Lower leg skin (tissue), 4 donors: ENCODE data around the gene ZNF76. TPM values are rescaled to one million over a fixed set of nuclear protein-coding genes. Genes with fewer than 3 reads are reported as not detected.

Experiments
- DNase-seq, 2 donors: peaks; one replicate each; pipeline ENCODE4 v3.0.0-alpha.2; 2019; ENCODE audit warnings: low spot score in 2 of 2
- H3K4me3 ChIP-seq: fragments of 200-600 bp; sonication (generic); 2 replicates; pipeline ENCODE4 v1.5.1; 2017; ENCODE audit warnings: mild to moderate bottlenecking, low read depth; ENCODE audit not compliant: poor library complexity, severe bottlenecking
- CTCF ChIP-seq, 3 donors: fragments of 450-650 bp; IDR thresholded peaks; one replicate each; pipeline ENCODE4 v1.5.1; 2016; ENCODE audit warnings: antibody characterized with exemption in 3 of 3, mild to moderate bottlenecking in 3 of 3, moderate library complexity in 2 of 3
- POLR2A ChIP-seq, 2 donors: fragments of 450-650 bp; IDR thresholded peaks; one replicate each; pipeline ENCODE4 v1.6.1; 2016 to 2017; ENCODE audit warnings: antibody characterized with exemption in 2 of 2, mild to moderate bottlenecking in 1 of 2, moderate library complexity in 1 of 2
- WGBS, 2 donors: methylation state at CpG; one replicate each; pipeline ENCODE4 v1.1.5; 2018; 5-methylcytosine and 5-hydroxymethylcytosine counted together
- intact Hi-C: fragments of 100-400 bp; cut with DNase I; formaldehyde crosslinking; loops from one replicate; pipeline ENCODE4 v1.15.0; 2023; ENCODE audit warnings: low total_unique reads
- total RNA-seq, 4 donors: library from RNA; depleted of rRNA; stranded (reverse); fragments of >200 nt; gene quantifications; one replicate each; pipeline ENCODE4 v1.1.0, GENCODE V29; 2016

ZNF76 gene
- 10 to 100 TPM; 12.4 to 21.4 (median 16.8) TPM for total RNA-seq

DNA sequence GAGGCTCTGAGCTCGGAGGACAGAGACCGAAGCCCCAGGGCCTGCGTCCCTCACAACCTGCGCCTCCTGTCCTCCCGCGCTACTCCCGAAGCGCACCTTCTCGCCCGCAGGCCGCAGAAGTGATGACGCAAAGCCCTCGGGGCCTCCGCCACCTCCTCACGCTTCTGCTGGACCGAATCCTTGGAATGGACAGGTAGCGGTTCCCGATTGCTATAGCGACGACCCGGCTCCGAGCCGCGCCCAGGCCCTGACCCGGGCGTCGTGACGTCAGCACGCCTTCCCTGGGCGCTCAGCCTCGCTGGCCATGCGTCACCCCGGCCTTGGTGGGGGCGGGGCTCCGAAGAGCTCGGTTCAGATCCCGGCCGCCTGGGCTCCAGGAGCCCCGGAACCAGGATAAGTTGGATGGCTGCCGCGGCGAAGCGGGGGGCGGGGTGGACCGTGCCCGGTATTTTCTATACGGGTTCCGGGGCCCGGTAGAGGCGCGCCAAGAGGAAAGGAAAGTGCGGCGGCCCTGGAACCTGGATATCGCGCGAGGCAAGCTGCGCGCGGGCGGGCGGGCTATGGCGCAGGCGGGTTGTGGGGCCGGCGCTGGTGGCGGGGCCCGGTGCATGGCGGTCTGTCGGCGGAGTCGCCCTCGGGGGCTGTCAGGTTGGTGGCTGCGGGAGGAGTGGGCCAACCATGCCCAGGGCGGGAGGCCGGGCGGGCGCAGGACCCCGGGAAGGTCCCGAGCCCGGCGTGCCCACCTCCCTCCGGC lies at the start of gene ZNF76:
Gene ZNF76, plus strand, starts transcription at position 542 of the 754 bp plus-strand sequence. CDS start 21,417 bp downstream, outside the sequence.
- TF ChIP-seq CTCF (IDR thresholded peaks at IDR 0.05): peak in 1 of 3 donors; percentile 98
- peak in 1 of 2 donors; percentile 36 for TF ChIP-seq POLR2A (IDR thresholded peaks at IDR 0.05)
- DNase-seq: peak; percentile 96 to 100
- WGBS, 2 donors: 0 to 1% methylated on average over 74 to 75 of the region's 82 CpGs
- peak within 1 kb of the TSS; percentile 79 for H3K4me3 ChIP-seq
- intact Hi-C loops: no loop called here

GRCh38 chr6:35213298-35213791 lies 46.2 kb upstream of the ZNF76 start:
- TF ChIP-seq CTCF (IDR thresholded peaks at IDR 0.05): no peak
- no peak for TF ChIP-seq POLR2A (IDR thresholded peaks at IDR 0.05)
- DNase-seq: no peak
- 11 to 12% methylated on average over 48 to 51 of the region's 51 CpGs for whole genome bisulfite sequencing, 2 donors

GRCh38 chr6:35213824-35214756 lies 45.4 kb upstream of the ZNF76 start, which contains the start of gene SCUBE3:
Gene SCUBE3, plus strand, starts transcription at chr6:35213956. Its CDS starts 463 bp downstream, at chr6:35214419.
- no peak for TF ChIP-seq CTCF (IDR thresholded peaks at IDR 0.05)
- no peak for TF ChIP-seq POLR2A (IDR thresholded peaks at IDR 0.05)
- 1% methylated on average over 46 to 65 of the region's 89 CpGs for WGBS, 2 donors
- H3K4me3 ChIP-seq: peak within 1 kb of the TSS; percentile 16
- no peak for DNase-seq
- intact Hi-C loops: no loop called here

More at GRCh38 chr6:35213298-35213791, 46.2 kb upstream of the ZNF76 start:
- intact Hi-C loops: no loop called here
- H3K4me3 ChIP-seq: peak overlapping the region; percentile 16

DNA sequence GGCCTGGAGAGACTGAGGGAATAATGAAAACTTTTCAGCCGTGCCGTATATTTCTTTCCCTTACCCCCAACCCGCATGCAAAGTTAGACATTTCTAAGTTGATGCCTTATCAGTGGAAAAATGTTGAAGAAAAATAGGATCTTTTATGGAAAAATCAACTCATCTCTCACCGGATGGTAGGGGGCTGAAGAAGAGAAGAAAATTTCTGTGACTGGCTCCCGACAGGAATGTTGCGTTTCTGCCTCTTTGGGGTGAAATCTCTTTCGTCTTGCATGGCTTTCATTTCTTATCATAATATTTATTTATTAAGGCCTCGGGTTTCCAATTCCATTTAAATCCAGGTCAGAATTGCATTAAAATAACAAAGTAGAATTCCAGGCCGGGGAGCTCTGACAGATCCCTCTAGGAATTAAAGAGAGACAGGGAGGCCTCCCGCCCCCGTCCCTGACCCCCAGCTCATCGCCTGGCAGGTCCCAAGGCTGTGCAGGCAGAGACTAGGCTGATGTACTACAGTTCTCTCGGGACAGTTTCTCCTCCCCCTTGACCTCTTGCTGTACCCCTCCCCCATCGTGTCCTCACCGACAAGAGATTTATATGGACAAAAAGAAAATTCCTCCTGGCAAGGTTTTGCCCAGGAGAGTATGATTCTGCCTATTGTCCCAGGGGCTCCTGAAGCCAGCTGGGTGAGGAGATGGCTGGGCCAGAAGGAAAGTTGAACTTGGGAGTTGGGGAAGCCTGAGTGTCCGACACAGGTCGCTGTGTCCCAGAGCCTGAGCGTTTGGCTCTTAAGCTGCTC lies 44.5 kb upstream of the ZNF76 start:
- no peak overlapping the region for H3K4me3 ChIP-seq
- WGBS, 2 donors: 49 to 67% methylated on average over 18 of the region's 18 CpGs
- no peak for DNase-seq
- no peak for TF ChIP-seq CTCF (IDR thresholded peaks at IDR 0.05)
- no peak for TF ChIP-seq POLR2A (IDR thresholded peaks at IDR 0.05)
- intact Hi-C loops: no loop called here
